B cell (primary cell): Measurements from ENCODE around the gene PRKCZ. TPM values are rescaled to one million over a fixed set of nuclear protein-coding genes. Genes with fewer than 3 reads are reported as not detected.

Experiments
- ATAC-seq: fragments of 200-7000 bp; cut with Tn5 transposase; one replicate; pipeline ENCODE4 v1.10.0; 2021; ENCODE audit warnings: low read depth, mild to moderate bottlenecking, moderate number of reproducible peaks, moderate library complexity
- CTCF ChIA-PET: fragments of 350-600 bp; sonication (Branson Sonifier 250); formaldehyde crosslinking; loops from one replicate; lab custom pipeline; 2021; ENCODE audit warnings: antibody characterized with exemption, inconsistent platforms; lab: Charles Lee
- POLR2A ChIA-PET: fragments of 350-600 bp; sonication (Branson Sonifier 250); formaldehyde crosslinking; loops from one replicate; lab custom pipeline; 2021; ENCODE audit warnings: antibody characterized with exemption; lab: Charles Lee
- DNase-seq: peaks from one replicate; pipeline ENCODE4 v3.0.0; 2013
- H2AFZ ChIP-seq: 2 replicates; pipeline ENCODE4 v1.6.1; 2012; ENCODE audit warnings: mild to moderate bottlenecking, low read depth, low read length; ENCODE audit not compliant: insufficient read depth, poor library complexity, severe bottlenecking
- H3K27ac ChIP-seq, 2 donors: 1 replicate in 1 of 2; 2 replicates in 1 of 2; pipeline ENCODE4 v1.5.1; 2012 to 2013; ENCODE audit warnings: low read length in 2 of 2, mild to moderate bottlenecking in 2 of 2, moderate library complexity in 1 of 2
- H3K27me3 ChIP-seq, 4 experiments: fragments of 200-600 bp in 1 of 4; sonication (generic) in 1 of 4; replicated peaks in 1 of 4; 1 replicate in 2 of 4; 2 replicates in 2 of 4; pipeline versions ENCODE4 v1.6.1 to v1.7.0; 2013 to 2016; ENCODE audit warnings: low read length in 3 of 4, mild to moderate bottlenecking in 2 of 4, mixed read lengths in 1 of 4, moderate library complexity in 1 of 4; ENCODE audit not compliant: insufficient read depth in 4 of 4, control insufficient read depth in 3 of 4; ENCODE audit errors: control extremely low read depth in 1 of 4
- H3K36me3 ChIP-seq, 2 experiments: replicated peaks in 1 of 2; 1 replicate in 1 of 2; 2 replicates in 1 of 2; pipeline versions ENCODE4 v1.6.1 to v1.7.1; 2013; ENCODE audit warnings: low read length in 1 of 2; ENCODE audit not compliant: insufficient read depth in 2 of 2, control insufficient read depth in 1 of 2; ENCODE audit errors: control extremely low read depth in 1 of 2, extremely low read depth in 1 of 2
- H3K4me1 ChIP-seq, 2 donors: fragments of 200-600 bp in 1 of 2; sonication (generic) in 1 of 2; 1 replicate in 1 of 2; 2 replicates in 1 of 2; pipeline versions ENCODE4 v1.5.1 to v1.6.1; 2013 to 2017; ENCODE audit warnings: low read length in 2 of 2; ENCODE audit not compliant: control insufficient read depth in 2 of 2, insufficient read depth in 2 of 2
- H3K4me2 ChIP-seq: replicated peaks from 2 replicates; pipeline ENCODE3; 2012; ENCODE audit warnings: mild to moderate bottlenecking, low read depth, low read length; ENCODE audit not compliant: poor library complexity, severe bottlenecking
- H3K4me3 ChIP-seq, 5 experiments: fragments of 200-600 bp in 1 of 5; sonication (generic) in 1 of 5; 1 replicate in 3 of 5; 2 replicates in 2 of 5; pipeline versions ENCODE4 v1.5.1 to v1.7.0; 2011 to 2016; ENCODE audit warnings: low read length in 4 of 5, mild to moderate bottlenecking in 4 of 5, low read depth in 2 of 5, control low read depth in 1 of 5, moderate library complexity in 1 of 5; ENCODE audit not compliant: insufficient read depth in 1 of 5; ENCODE audit errors: control extremely low read depth in 1 of 5, extremely low read depth in 1 of 5
- H3K79me2 ChIP-seq: fragments of 200-600 bp; sonication (generic); one replicate; pipeline ENCODE4 v1.6.0; 2016; ENCODE audit warnings: low read length; ENCODE audit not compliant: control insufficient read depth, insufficient read depth
- H3K9ac ChIP-seq: fragments of 200-600 bp; sonication (generic); 2 replicates; pipeline ENCODE4 v1.6.1; 2017; ENCODE audit warnings: mild to moderate bottlenecking, low read length, moderate library complexity
- H3K9me3 ChIP-seq, 3 donors: one replicate each; pipeline versions ENCODE4 v1.6.1 to v1.7.1; 2013; ENCODE audit warnings: low read length in 2 of 3; ENCODE audit not compliant: control insufficient read depth in 2 of 3, insufficient read depth in 1 of 3; ENCODE audit errors: control extremely low read depth in 1 of 3
- H4K20me1 ChIP-seq: 2 replicates; pipeline ENCODE4 v1.6.0; 2012; ENCODE audit warnings: mild to moderate bottlenecking, low read length; ENCODE audit not compliant: insufficient read depth, control insufficient read depth, poor library complexity, severe bottlenecking
- H3K27ac Mint-ChIP-seq: one replicate; pipeline ENCODE4 v1.8.0; 2021; ENCODE audit warnings: mixed read lengths
- H3K27me3 Mint-ChIP-seq: one replicate; pipeline ENCODE4 v1.8.0; 2021; ENCODE audit warnings: mixed read lengths
- H3K4me1 Mint-ChIP-seq: one replicate; pipeline ENCODE4 v1.8.0; 2021; ENCODE audit warnings: mixed read lengths
- H3K4me3 Mint-ChIP-seq: one replicate; pipeline ENCODE4 v1.8.0; 2021; ENCODE audit warnings: mixed read lengths
- H3K9me3 Mint-ChIP-seq: one replicate; pipeline ENCODE4 v1.8.0; 2022; ENCODE audit warnings: mixed read lengths; ENCODE audit not compliant: insufficient read depth
- EZH2 ChIP-seq: IDR thresholded peaks from 2 replicates; pipeline ENCODE4 v1.6.1; 2012; ENCODE audit warnings: borderline replicate concordance, low read depth, mild to moderate bottlenecking, moderate library complexity, low read length; ENCODE audit not compliant: insufficient read depth, poor library complexity, severe bottlenecking
- WGBS: methylation state at CpG from one replicate; pipeline ENCODE4 v1.1.5; 2013; ENCODE audit warnings: missing lambda C conversion rate; ENCODE audit not compliant: insufficient coverage; 5-methylcytosine and 5-hydroxymethylcytosine counted together
- intact Hi-C: fragments of 100-400 bp; cut with micrococcal nuclease; formaldehyde crosslinking; loops from one replicate; pipeline ENCODE4 v1.10.0; 2022
- polyA plus RNA-seq: library from polyadenylated mRNA; depleted of rRNA; stranded (reverse); fragments of >200 nt; gene quantifications from 2 replicates; pipeline ENCODE4 v1.2.3, GENCODE V29; 2012
- total RNA-seq, 2 donors: library from RNA; stranded (reverse); fragments of 120-200 nt in 1 of 2; gene quantifications; 1 replicate in 1 of 2; 2 replicates in 1 of 2; pipeline versions ENCODE4 v1.2.3 to v1.2.4, GENCODE V29; 2013 to 2022
- TF ChIP-seq, protein P1 (sequence below): fragments of 200-600 bp; IDR thresholded peaks from one replicate; pipeline ENCODE4 v1.8.0; 2022; ENCODE audit warnings: antibody characterized with exemption, mild to moderate bottlenecking

The PRKCZ gene
- total and polyA plus RNA-seq, 2 donors (not counting 1 experiment from before 2014, with no cell fraction given) = 17.9 to 53.2 TPM

- H3K4me1 Mint-ChIP-seq = peaks cover 17% of the 10 kb centered on the region
- Histone ChIP-seq H3K9ac (no peak overlapping the region), H3K4me2 (peak overlapping the region; percentile 91), H3K27ac (no peak overlapping the region), H3K27me3 (no peaks in the 10 kb centered on the region), H2AFZ (no peak overlapping the region), H3K79me2 (peaks cover 21% of the 10 kb centered on the region), H3K4me3 (no peak overlapping the region), H4K20me1 (peaks cover 6% of the 10 kb centered on the region), H3K9me3 (peaks cover 0 to 2% (median 0%) of the 10 kb centered on the region in 3 donors), H3K4me1 (peaks cover 8 to 31% of the 10 kb centered on the region in 2 donors), H3K36me3 (peaks cover 0 to 6% of the 10 kb centered on the region in 2 experiments)
- ChIA-PET POLR2A (interaction anchor here (0.5 to 1.8 kb wide), 3 partner anchors 55 to 201 kb away, joined by 3 to 7 read pairs (median 4); partner anchors contain the start of genes MORN1 and RER1), CTCF (interaction anchor here (13.5 kb wide), 1 partner anchor 190 kb away, joined by 295 read pairs; no protein-coding TSS in a partner anchor)
- intact Hi-C loops = loop anchor here (10.0 kb wide), 2 partner anchors 454 to 1234 kb away; no protein-coding TSS in a partner anchor
- ATAC-seq = no peak
- peak overlapping the region; percentile 37 for H3K4me3 Mint-ChIP-seq
- no peak overlapping the region for H3K27ac Mint-ChIP-seq
- no peaks in the 10 kb centered on the region for H3K9me3 Mint-ChIP-seq
- WGBS = 99% methylated on average over 19 of the region's 19 CpGs
- DNase-seq = no peak
- TF ChIP-seq, protein P1, sequence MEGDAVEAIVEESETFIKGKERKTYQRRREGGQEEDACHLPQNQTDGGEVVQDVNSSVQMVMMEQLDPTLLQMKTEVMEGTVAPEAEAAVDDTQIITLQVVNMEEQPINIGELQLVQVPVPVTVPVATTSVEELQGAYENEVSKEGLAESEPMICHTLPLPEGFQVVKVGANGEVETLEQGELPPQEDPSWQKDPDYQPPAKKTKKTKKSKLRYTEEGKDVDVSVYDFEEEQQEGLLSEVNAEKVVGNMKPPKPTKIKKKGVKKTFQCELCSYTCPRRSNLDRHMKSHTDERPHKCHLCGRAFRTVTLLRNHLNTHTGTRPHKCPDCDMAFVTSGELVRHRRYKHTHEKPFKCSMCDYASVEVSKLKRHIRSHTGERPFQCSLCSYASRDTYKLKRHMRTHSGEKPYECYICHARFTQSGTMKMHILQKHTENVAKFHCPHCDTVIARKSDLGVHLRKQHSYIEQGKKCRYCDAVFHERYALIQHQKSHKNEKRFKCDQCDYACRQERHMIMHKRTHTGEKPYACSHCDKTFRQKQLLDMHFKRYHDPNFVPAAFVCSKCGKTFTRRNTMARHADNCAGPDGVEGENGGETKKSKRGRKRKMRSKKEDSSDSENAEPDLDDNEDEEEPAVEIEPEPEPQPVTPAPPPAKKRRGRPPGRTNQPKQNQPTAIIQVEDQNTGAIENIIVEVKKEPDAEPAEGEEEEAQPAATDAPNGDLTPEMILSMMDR = no peak
- TF ChIP-seq EZH2 = no peak
- no peaks in the 10 kb centered on the region for H3K27me3 Mint-ChIP-seq
These were observed 140.3 kb downstream of the PRKCZ start for GRCh38 chr1:2190491-2190976.
